ENCODE results near the gene ZFAND2B.

Gene ZFAND2B, protein sequence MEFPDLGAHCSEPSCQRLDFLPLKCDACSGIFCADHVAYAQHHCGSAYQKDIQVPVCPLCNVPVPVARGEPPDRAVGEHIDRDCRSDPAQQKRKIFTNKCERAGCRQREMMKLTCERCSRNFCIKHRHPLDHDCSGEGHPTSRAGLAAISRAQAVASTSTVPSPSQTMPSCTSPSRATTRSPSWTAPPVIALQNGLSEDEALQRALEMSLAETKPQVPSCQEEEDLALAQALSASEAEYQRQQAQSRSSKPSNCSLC

DNA sequence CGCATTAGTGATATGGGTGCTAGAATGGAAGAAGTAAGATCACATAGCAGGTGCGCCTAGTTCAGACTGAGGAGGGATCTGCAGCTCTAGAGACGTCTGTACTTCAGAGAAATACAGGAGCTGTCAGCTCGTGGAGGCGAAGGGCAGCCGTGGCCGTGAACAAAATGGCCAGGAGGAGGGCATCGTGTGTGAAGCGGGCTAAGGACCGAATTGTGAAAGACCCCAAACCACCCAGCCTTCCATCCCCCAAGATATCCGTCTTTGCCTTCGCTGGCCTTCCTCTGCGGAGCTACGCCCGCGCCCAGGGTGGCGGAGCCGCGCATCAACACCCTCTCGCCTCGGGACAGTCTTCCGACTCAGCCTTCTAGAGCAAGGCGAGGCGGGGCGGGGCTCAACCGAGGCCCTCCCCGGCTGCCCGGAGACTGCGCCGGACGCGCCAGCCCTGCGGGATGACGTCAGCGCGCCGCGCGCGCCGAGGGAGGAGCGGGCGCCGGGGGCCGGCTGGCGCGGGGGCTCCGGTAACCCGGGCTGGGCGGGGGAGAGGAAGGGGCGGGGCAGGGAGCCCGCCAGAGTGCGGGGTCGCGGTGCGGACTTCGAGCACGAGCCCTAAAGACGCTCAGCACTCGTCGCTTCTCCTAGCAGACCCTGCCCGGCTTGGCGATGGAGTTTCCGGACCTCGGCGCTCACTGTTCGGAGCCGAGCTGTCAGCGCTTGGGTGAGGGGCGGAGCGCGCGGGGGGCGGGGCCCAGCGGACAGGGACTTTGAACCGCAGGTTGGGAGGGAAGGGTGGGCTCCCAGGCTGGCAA lies at the start of gene ZFAND2B:
ZFAND2B (plus strand) TSS at position 455 of the 806 bp plus-strand sequence; CDS start at position 661, 206 bp downstream.
- peak; percentile 94 for DNase-seq (ENCODE audit: low spot score)

DNA sequence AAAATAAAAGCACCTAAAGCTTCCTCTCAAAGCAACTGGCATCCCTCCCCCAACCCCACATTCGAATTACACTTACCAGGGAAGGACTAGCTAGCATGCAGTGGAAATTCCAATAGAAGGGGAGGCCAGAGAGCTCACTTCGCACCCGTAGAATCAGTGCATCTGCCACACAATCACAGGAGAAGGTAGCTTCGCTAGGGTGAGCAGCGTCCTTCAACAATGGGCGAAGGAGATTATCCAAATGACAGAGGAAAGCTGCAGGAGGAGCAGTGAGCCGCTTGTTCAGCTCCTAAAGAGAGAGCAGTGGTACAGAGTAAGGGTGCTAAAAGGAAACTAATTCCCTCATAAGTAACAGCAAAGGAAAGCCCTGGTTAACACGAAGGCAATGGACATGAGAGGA lies 49.2 kb upstream of the ZFAND2B start:
- DNase-seq (ENCODE audit: low spot score), result no peak

DNA sequence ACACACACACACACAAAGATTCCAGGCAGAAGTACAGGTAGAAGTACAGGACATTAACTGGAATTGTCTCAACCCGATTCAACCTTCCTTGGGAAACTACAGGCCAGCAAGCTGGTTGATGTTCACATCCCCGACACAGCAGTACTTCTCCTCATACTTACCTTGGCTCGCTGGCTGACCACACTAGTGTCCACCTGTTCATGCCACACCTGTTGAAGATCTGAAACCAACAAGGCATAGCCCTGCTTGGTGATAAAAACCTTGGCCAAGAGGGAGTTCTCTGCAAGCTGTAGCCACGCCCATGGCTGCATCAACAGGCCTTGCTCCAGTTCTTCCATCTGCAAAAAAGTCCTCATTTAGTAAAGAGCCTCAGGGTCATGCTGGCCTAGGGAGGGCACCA lies 48.6 kb upstream of the ZFAND2B start:
- no peak for DNase-seq (ENCODE audit: low spot score)

DNA sequence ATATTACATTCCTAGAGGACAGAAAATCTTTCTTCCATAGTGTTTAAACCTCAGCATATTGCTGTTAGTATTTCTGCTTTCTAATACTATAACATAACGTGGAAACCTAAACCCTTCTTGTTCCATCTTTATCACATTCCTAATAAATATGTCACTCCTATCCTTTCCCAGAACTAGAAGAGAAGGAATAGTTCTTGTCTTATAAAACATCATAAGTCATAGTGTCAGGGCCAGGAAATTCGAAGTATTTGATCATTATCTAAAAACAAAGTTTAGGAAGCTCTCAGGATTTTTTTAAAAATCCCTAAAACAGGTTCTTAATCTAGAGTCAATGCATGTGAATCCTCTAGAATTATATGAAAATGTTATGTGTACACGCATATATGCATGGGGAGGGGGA lies 48.0 kb upstream of the ZFAND2B start:
- DNase-seq (ENCODE audit: low spot score), result no peak

DNA sequence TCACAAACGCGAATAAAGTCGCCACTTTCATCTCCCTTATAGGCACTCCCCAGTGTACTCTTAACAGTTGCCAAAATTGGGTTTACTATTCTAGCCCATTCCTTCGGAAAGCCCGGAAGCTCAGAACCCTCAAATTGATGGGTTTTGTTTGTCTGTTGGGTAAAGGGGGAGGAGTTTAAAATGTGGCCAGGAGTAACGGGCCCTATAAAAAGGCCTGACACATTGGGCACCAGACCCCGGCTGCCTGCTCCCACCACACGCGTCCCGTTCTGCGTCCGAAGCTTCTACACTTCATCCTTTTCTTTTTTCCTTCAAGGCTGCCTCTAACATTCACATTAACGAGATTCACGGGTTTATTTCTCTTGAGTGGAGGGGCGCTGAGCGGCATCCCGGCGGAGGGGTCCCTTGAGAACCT lies 46.8 kb upstream of the ZFAND2B start:
- DNase-seq (ENCODE audit: low spot score), result no peak

DNA sequence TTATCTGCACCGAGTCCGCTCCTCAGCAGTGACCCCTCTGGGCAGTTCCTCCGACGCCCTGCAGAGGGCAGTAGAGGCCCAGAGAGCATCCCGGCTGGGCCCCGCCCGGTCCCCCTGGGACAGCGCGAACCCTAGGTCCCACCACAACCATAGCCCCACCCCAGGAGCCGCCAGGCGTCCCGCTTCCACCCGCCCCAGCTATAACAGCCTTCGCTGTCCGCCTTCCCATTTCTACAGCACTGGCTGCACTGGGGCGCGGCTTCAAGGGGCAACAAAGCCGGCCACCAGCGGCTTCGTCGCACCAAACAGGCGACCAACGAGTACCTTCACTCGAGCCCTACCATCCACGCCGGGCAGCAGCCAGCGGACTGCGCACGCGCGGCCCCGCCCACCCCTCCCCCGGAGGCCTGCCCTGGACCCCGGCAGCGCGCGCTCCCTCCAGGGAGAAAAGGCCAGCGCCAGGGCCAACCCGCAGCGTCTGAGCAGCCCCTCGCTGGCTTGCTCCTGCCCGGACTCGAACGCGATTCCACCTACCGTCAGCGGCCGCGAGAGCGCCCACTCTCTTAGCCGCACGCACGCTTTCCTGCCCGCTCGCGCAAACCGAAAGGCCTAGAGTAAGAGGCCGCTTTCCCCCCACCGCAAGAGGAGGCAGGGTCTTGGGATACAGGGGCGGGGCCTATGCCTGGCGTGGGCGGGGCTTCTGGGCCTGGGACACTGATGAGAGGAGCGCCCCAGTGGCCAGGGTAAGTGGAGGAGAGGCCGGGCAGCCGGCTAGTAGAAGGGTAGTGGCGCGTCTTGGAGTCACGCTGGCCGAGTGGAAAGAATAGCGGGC lies 46.2 kb upstream of the ZFAND2B start, which contains the start of gene NHEJ1:
NHEJ1 (minus strand) TSS at position 630 of the 832 bp plus-strand sequence. CDS start 2,453 bp downstream, outside the sequence.
- peak; percentile 92 for DNase-seq (ENCODE audit: low spot score)

DNA sequence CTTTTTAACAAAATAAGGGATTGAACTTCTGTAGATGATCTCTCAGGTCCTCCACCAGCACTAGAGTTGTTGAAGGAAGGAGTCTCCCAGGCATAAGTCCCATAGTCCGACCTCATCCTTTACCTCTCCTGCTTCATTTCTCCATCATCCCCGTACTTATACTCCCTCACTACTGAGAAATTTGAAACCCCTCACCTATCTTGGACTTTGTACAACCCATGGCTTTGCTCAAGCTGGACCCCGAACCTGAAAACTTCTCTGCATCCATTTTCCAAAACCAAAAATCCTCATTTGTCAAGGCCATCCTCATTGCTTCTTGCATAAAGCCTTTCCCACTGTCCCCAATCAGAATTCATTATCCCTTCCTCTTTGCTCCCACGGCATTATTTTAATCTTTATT lies 45.5 kb upstream of the ZFAND2B start:
- DNase-seq (ENCODE audit: low spot score), result no peak

DNA sequence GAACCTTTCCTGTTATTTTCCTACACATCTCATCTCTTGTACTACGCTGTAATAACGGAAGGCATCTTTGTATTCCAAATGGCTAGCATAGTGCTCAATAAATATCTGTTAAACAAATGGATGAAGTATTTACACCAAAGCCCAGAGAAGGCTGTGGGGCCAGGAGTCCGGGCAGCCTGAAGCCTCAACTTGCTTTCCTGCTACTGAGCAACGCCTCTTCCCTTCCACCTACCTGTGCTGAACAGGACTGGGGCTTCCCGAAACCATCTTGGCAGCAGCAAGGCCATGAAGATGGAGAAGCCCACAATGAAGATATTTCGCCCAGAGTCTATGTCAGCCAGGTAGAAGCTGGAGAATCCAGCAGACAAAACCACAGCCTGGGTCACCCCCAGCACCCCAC lies 43.4 kb upstream of the ZFAND2B start:
- DNase-seq (ENCODE audit: low spot score), result no peak

DNA sequence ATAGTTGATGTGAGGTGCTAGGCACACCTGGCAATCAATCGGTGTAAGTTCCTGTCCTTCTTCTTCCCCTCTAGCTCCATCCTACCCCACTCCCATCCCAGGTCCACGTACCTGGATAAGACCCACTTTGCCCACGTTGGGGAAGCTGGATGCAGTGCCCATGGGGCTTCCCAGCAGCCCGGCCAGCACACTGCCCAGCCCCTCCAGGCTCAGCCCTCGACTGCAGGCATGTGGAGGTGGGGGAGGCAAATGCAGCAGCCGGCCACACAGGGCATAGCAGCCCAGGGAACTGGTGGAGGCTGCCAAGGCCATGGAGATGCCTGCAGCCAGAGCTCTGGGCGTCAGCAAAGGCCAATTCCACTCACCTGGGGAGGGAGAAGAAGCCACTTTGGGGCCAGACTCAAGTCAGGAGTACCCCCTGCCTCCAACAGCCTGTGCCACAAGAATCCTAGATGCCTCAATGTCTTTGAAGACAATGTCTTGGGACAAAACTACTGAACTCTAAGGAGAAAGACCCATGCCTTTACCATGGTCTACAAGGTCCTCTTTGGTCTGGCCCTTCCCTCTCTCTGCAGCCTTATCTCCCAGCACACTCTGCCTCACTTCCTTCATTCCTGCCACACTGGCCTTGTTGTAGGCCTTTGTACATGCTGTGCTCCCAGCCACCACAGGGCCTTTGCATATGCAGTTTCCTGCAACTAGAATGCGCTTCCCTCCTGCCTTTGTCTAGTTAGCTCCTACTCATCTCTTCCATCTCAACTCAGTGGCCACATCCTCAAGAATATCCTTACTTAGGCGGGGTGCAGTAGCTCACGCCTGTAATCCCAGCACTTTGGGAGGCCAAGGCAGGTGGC lies 41.3 kb upstream of the ZFAND2B start:
- no peak for DNase-seq (ENCODE audit: low spot score)

DNA sequence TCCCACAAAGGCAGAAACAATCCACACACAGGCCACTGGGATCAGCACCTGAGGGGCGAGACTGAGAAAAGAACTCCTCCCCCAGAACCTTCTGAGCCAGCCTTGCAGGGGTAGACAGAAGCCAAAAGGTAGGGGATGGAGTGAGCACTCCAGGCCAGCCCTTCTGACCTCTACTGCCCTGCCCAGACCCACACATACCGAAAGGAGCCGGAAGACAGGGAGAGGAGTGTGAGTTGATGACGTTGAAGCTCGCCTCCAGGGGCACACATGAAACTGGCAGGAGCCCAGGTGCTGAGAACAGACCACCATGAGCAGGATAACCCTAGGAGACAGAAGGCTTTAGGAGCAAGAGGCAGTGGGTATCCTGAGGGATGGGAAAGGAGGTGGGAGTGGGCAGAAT lies 38.6 kb upstream of the ZFAND2B start:
- no peak for DNase-seq (ENCODE audit: low spot score)

DNA sequence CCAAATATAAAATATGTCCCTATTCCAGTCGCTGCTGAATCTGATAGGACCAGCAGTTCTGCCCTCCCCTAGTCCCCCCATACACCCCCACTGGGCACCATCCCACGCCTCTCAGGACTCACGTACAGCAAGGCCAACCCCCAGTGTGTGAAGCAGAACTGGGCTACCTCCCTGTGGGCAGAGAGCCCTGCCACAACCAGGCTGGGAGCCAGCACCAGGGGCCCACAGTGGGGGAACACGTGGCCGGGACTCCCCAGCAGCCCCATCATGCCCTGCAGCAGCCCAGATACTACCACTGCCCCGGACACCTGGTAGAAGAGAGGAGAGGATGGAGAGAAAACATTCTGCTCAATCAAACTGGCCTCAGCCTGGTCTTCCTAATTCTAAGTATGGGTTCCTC lies 38.1 kb upstream of the ZFAND2B start:
- DNase-seq (ENCODE audit: low spot score), result no peak

DNA sequence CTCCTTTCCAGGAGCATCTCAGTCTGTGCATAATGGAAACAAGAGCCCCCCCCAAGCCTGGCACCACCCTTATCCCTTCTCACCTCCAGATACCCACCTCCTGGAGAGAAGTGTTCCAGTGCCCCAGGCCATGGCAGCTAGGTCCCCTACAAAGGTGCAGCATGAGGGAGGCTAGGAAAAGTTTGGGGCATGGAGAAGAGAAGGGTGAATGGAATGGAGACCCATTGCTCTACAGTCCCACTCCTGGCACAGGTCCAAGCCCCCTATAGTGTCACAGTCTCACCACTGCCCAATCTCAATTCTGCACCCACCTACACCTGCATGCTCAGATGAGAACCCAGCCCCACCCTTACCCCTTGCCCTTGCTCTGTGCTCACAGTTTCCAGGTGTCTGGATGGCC lies 37.6 kb upstream of the ZFAND2B start:
- DNase-seq (ENCODE audit: low spot score), result no peak

DNA sequence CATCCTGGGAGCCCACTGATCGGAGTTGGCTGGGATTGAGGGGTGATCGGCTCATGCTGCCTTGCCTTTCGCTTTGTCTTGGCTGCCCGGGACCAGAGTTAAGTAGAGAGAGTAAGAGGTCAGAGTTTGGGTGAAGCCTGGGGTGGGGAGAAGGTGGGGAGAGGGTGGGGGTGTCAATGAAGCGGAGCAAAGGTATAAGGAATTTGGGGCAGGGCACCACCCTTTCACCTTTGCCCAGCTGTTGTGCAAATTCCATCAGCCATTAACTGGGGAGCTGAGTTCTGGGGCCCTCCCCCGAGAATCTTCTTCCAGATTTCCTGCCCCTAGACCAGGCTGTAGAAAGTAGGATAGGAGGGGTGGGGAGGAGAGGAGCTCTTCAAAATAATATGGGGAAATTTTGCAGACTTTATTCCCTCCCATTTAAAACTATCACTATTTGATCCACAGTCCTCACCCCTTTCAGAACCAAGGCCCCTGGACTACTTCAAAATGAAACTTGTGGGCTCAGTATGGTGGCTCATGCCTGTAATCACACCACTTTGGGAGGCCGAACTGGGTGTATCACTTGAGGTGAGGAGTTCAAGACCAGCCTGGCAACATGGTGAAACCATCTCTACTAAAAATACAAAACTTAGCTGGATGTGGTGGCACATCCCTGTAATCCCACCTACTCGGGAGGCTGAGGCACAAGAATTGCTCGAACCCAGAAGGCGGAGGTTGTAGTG lies 36.5 kb upstream of the ZFAND2B start, which contains the start of gene SLC23A3:
SLC23A3 (minus strand) TSS at position 100 of the 725 bp plus-strand sequence; CDS start at position 55, 45 bp downstream.
- DNase-seq (ENCODE audit: low spot score), result no peak

DNA sequence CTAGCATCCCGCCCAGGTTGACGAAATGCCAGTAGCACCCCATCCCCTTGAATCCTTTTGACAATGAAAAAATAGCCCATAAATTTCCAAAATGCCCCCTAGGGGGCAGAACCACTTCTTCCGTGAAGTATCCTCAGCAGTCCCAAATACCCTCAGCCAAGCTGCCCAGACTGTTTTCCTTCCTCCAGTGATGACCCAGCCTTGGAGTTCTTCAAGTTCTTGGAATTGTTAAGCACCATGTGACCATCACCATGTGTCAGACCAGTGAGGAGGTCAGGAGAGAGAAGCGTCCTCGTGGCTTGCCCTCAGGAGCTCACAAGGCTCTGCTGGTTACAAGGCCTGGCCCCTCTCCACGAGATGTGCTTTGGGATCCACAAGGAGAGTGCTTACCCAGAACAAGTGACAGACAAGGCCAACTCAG lies 35.3 kb upstream of the ZFAND2B start:
- DNase-seq (ENCODE audit: low spot score), result peak; percentile 70

DNA sequence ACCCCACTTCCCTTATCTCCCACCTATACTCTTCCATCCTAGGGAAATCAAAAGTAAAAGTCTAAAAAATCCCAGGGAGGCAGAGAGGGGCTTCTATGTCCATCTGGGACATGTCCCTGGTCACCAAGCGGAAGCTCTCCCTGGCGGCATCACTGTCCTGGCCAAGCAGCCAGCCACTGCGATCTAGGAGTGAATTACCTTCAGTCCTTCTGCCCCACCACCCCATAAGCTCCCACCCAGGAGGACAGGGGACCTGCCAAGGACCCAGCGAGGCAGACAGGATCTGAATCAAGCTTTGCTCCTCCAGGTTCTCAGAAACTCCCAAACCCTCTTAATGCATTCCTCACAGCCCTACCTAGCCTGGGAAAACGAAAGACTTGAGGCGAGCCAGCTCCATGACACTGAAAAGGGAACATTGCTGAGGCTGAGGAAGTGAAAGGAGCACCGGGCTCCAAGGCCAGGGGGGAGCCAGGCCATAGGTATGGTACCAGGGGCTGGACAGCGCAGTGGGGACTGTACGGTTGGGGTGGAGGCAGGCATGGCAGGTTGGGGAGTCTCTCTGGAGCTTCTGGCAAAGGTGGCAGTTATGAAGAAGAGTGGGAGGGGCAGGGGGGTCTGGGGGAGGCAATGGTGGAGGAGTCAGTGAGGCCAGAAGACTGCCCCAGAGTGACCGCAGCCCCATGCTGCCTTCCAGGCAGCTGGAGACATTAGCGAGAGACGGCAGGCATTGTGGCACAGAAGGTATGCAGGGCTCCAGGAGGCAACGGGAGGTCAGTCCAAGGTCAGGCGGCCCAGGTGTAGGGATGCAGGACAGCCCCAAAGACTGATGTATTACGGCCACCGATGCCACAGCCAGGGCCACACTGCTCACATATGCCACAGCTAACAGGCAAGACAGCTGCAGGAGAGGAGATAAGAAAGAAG lies 34.1 kb upstream of the ZFAND2B start:
- peak; percentile 42 for DNase-seq (ENCODE audit: low spot score)

DNA sequence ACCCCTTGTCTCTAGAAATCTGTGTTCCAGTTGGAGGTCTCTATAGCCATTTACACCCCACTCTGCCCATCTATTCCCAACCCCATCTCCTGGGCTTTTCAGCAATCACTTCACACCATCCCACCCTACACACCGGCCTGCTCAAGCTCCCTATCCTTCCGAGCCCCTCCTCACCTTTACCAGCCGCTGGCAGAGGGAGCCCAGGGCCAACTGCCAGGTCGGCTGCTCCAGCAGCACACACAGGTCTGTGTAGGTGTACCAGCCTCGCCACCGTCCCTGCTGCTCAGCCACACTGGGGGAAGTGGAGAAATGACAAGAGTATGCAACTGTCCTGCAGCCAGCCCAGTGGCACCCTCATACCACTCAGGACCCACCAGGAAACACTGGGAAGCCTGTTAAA lies 33.4 kb upstream of the ZFAND2B start:
- DNase-seq (ENCODE audit: low spot score), result no peak

DNA sequence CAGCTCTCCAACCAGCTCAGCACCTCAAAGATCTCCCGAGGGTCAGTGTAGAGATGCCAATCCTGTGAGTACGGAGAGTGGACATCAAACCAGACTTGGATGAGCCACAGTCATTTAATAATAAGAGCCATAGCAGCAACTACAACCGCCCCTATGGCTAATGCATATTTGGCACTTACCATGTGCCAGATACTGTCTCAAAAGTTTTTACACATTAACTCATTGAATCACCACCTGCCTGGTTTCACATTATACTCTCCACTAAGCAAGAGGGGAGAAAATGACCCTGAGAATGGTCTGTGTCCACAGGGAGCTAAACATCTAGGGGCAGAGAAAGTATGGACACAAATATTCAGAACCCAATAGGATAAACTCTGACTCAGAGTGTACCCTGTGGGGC lies 32.4 kb upstream of the ZFAND2B start:
- no peak for DNase-seq (ENCODE audit: low spot score)

DNA sequence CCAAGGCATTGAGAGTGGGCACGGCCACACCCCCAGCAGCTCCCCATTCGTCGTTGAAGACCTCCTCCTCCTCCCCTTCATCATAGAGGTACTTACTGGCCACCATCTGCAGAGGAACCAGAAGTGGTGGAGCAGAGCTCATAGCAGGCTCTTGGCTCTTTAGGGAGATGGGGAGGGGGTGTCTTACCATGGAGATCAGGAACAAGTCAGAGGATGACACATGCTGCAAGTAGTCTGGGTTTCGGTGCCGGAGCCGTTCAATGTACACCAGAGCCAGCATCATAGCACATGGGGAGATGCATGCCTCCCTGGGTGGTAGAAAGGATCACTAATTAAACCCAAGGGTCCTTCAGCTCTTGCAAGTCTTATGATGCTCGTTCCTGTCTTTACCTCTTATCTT lies 31.8 kb upstream of the ZFAND2B start:
- no peak for DNase-seq (ENCODE audit: low spot score)

DNA sequence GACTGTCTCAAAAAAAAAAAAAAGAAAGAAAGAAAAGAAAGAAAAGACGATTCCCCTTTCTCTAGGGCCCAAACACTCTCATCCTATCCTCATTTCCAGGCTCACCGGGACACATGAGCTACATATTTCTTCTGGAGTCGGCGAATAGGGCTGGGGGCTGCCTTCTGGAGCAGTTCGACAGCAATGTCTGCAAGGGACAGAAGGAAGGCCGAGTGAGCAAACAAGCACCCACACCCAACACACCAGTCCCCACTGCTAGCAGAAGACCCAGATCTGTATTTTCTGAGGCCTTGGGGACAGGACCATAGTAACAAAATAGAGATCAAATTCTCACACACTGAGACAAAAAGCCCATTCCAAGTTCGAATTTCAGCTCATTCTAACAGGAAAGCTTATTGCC lies 31.1 kb upstream of the ZFAND2B start:
- DNase-seq (ENCODE audit: low spot score), result no peak
